ENCODE measurements around the gene SPAG8.

- no peak for TF ChIP-seq NFRKB (IDR thresholded peaks at IDR 0.05)
- TF ChIP-seq PKNOX1 (IDR thresholded peaks at IDR 0.05), result no peak
Observed at GRCh38 chr9:35852876-35853865, 41.1 kb upstream of the SPAG8 start.

Data from HEK293T (cell line).